GM04503 (cell line): ENCODE measurements around the gene RNF20.
"Not testable (repeated sequence)": the region's sequence is repeated elsewhere in the genome, so short reads cannot be mapped to it uniquely, and the experiment has no call there.

Experiments used
- DNase-seq: peaks from one replicate; pipeline ENCODE4 v3.0.0-alpha.2; 2012; ENCODE audit warnings: low read depth

The RNF20 gene

GRCh38 chr9:101536938-101537337 is 3.3 kb downstream of the RNF20 start:
- DNase-seq: no peak

DNA sequence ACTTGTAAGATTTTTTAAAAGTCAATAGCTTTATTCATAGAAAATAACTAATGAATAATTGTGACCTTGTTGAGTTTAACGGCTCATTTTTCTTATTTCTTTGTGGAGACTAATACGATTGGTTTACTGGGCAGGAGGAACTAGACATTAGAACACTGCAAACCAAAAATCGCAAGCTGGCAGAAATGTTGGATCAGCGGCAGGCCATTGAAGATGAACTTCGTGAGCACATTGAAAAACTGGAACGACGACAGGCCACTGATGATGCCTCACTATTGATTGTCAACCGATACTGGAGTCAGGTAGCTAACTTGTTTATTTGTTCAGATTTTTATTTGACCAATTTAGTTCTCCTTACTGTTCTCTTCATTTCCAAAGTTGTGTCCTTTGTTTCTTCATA is 6.4 kb downstream of the RNF20 start:
- no peak for DNase-seq

DNA sequence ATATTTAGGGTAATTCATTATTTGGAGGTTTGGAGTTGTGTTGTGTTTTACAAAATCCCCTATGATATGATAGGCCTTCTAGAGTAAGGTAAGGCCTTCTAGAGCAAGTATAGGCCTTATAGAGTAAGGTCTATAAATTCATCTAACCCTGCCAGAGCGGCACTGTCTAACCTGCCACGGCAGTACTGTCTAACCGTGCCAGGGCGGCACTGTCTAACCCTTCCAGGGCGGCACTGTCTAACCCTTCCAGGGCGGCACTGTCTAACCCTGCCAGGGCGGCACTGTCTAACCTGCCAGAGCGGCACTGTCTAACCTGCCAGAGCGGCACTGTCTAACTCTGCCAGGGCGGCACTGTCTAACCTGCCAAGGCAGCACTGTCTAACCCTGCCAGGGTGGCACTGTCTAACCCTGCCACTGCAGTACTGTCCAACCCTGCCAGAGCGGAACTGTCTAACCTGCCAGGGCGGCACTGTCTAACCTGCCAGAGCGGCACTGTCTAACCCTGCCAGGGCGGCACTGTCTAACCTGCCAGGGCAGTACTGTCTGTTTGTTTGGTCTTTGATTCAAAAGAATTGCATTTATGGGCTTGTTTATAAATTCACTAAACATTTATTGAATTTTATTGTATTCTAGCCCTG is 9.6 kb downstream of the RNF20 start:
- DNase-seq: no peak

GRCh38 chr9:101549472-101550098 is 15.9 kb downstream of the RNF20 start:
- DNase-seq: not testable (repeated sequence)

- no peak for DNase-seq
Observed at GRCh38 chr9:101561740-101562139, 28.1 kb downstream of the RNF20 start.

DNA sequence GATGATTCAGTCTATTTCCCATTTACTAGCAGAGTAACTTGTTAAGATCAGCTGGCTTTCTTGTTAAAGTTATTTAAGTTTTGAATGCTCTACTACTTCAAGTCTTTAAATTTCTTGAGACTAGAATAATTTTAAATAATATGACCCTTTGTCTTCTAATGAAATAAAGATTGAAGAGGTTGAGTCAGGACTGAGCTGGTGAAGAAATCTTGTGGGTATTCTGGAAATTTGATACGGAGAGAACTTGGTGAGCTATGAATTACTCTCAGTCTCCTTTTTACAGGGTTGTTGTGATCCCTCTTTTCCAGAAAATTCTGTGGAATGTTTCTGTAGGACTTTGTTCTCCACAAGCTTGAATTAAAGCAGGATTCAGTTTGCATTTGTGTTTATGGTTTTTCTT is 29.3 kb downstream of the RNF20 start:
- DNase-seq: no peak

DNA sequence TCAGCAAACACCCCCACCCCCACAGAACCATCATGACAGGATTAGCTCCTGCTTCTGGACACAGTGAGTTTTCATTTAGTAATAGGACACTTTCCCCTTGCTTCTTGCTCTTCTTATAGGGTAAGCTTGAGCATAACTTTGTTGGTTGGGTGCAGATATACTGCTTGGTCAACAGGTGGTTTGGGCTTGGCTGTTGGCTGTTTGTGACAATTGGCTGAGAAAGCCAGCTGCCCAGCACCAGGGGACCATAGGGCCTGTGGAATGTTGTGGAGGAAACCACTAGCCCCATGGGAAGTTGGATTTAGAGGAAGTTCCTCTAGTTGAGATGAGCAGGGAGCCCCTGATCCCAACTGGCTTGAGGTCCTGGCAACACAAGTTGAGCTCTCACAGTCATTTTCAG is 30.6 kb downstream of the RNF20 start:
- no peak for DNase-seq

DNA sequence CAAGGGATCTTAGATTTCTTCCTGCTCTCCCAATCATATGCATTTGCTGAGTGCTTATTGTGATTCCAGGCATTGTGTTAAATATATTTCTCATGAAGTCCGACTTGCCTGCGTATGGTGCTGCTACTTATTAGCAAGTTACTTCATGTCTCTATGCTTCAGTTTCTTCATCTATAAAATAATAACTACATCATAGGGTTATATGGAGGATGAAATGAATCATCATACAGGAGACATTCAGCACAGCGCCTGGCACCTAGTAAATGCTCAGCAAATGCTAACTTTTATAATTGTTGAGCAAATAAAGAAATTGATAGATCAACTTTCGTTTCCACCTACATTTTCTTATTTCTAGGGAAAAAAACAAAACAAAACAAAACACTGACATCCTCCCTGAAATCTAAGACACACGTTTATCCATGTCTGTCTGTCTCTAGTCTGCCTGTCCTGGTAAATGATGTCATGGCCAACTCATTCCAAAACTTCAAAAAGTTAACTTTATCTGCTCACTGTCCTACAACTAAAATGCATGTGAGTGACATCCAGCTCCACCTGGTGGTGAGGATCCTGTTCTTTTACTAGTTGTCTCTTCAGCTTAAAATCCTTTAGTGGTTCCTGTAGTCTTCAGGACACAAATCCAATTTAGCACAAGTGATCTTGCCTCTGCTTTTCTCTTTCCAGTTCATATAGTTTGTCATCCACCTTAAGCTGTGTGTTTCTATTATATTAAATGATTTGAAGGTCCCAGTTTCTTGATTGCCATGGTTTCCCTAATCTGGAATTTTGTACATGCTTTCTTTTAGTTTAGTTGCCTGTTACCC is 33.5 kb downstream of the RNF20 start:
- no peak for DNase-seq

DNA sequence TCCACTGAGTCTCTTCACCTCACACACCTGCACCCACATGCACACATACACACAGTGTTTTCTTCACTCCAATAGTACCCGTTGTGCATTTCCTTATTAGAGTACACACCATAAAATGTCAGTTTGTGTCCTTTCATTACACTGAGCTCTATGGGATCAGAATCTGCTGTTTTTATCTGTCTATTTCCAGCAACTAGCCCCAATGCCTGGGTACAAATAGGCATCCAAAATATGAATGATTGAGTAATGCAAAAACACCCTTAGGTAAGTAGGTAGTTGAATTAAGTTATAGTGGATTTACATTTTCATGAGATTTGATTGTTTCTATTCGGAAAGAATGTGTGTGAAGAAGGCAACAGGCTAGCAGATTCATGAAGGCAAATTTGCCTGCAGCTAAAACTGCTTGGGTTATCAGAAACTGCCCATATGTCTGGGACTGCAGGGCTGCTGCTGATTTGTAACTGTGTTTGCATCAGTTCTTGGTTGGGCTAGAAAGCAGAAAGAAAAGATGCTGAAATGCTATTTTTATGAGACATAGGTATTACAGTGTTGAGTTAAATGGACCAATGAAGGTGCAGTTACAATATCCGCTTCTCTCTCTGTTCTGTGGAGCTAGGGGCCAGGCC is 34.2 kb downstream of the RNF20 start:
- DNase-seq: no peak

GRCh38 chr9:101569741-101570501 is 36.3 kb downstream of the RNF20 start:
- no peak for DNase-seq

DNA sequence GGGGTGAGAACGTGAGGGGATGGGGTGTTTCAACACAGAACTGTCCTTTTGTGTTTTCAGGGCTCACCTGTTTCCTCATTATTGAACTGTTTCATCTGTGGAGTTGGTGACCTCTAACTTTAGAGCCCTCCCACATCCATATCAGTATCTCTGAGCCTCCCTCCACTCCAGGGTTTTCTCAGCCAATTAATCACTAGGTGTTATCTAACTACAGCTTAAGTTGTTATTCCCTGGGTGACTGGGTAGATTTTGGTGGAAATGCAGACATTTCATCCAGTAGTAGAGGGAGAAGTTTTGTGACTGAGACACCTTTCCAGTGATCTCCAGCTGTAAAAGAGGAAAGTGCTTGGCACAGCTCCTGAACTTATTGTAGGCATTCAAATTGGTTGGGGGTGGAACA is 37.5 kb downstream of the RNF20 start:
- DNase-seq: no peak

- no peak for DNase-seq
Observed at GRCh38 chr9:101572316-101572715, 38.7 kb downstream of the RNF20 start.

DNA sequence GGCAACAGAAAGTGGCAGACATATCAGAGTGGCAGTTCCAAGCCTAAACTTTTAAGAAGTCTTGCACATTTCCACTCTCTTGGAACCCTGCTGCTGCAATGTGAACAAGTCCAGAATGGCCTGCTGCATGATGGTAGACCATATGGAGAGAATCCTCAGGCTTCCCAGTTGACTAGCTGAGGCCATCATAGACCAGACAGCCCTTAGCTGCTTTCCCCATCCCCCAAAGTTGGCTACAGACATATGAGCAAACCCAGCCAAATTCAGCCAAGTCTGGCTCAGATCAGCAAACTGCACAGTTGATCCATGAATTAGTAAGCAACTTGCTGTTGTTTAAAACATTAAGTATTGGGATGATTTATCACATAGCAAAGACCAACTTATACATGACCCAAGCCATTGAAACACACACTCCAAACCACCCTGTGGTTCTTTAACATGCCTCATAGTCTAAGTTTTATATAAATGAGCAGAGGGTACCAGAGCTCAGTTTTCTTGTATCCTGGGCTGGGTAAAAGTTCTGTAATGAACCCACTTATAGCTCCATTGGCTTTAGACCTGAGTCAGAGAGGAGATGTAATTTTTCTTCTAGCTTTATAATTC is 41.2 kb downstream of the RNF20 start:
- no peak for DNase-seq

GRCh38 chr9:101578378-101578777 is 44.7 kb downstream of the RNF20 start:
- no peak for DNase-seq

GRCh38 chr9:101579711-101580545 is 46.3 kb downstream of the RNF20 start:
- no peak for DNase-seq

- peak; percentile 82 for DNase-seq
Observed at GRCh38 chr9:101582553-101582952, 48.9 kb downstream of the RNF20 start.

DNA sequence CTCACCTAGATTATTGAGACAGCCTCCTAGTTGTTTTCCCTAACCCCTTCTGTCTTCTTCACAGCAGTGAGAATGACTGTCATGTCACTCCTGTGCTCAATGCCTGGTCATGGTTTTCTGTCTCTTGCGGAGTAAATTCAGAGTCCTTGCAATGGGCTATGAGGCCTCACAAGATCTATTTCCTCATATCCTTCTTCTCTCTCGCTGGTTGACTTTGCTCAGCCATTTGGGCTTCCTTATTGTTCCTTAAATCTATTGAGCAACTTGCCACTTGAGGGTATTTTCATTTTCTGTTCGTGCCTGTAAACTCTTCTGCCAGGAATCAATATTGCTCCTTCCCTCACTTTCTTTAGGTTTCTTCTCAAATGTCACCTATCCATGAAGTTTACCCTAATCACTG is 52.1 kb downstream of the RNF20 start:
- no peak for DNase-seq

DNA sequence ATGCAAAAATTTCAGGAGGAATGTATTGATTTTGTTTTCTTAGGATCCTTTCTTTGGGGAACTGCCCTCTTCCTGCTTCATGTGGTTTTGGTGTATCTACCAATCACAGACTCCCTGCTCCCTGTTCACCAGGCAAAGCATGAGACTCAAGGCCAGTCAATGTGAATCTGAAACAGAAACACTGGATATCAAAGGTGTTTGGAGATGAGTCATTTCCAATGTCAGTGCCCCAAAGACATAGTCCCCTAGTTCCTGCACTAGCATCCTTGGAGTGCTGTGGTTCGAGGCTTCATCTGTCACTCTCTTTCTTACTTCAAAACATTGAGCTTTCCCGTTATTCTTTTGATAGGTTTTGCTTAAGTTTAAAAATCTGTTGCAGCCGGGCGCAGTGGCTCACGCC is 53.0 kb downstream of the RNF20 start:
- no peak for DNase-seq

GRCh38 chr9:101587332-101588043 is 53.8 kb downstream of the RNF20 start:
- DNase-seq: no peak

DNA sequence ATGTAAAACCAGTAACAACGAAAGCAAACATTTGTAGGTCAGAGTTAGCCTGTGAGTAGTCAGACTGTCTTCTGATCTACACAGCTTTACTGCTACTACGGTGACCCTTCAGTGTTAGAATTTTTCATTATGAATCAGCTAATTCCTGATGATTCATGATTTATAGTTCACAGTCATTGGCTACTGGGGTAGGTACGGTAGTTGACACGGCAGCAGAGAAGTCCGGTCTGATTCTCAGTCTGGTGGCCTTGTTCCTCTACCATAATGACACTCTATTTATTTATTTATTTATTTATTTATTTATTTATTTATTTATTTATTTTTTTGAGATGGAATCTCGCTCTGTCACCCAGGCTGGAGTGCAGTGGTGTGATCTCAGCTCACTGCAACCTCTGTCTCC is 56.4 kb downstream of the RNF20 start:
- DNase-seq: not testable (repeated sequence)
